ENCODE measurements around the gene RAMAC.

GRCh38 chr15:82960766-82961165 lies 25.2 kb upstream of the RAMAC start:
- TF ChIP-seq TAF1 (IDR thresholded peaks at IDR 0.05; ENCODE audit: low read depth) (no peak), CREB1 (IDR thresholded peaks at IDR 0.05; ENCODE audit: low read depth) (no peak), CEBPB (IDR thresholded peaks at IDR 0.05) (no peak), EGR1 (IDR thresholded peaks at IDR 0.05) (no peak), RAD21 (IDR thresholded peaks at IDR 0.05; ENCODE audit: low read depth) (no peak), TCF12 (IDR thresholded peaks at IDR 0.05; ENCODE audit: low read depth) (no peak), EP300 (IDR thresholded peaks at IDR 0.05; ENCODE audit: borderline replicate concordance) (no peak), FOXM1 (IDR thresholded peaks at IDR 0.05; ENCODE audit: borderline replicate concordance, low read depth) (no peak), ZBTB7A (IDR thresholded peaks at IDR 0.05; ENCODE audit: low read depth) (no peak), NFIC (IDR thresholded peaks at IDR 0.05) (no peak)
- TF ChIP-seq, protein P1, sequence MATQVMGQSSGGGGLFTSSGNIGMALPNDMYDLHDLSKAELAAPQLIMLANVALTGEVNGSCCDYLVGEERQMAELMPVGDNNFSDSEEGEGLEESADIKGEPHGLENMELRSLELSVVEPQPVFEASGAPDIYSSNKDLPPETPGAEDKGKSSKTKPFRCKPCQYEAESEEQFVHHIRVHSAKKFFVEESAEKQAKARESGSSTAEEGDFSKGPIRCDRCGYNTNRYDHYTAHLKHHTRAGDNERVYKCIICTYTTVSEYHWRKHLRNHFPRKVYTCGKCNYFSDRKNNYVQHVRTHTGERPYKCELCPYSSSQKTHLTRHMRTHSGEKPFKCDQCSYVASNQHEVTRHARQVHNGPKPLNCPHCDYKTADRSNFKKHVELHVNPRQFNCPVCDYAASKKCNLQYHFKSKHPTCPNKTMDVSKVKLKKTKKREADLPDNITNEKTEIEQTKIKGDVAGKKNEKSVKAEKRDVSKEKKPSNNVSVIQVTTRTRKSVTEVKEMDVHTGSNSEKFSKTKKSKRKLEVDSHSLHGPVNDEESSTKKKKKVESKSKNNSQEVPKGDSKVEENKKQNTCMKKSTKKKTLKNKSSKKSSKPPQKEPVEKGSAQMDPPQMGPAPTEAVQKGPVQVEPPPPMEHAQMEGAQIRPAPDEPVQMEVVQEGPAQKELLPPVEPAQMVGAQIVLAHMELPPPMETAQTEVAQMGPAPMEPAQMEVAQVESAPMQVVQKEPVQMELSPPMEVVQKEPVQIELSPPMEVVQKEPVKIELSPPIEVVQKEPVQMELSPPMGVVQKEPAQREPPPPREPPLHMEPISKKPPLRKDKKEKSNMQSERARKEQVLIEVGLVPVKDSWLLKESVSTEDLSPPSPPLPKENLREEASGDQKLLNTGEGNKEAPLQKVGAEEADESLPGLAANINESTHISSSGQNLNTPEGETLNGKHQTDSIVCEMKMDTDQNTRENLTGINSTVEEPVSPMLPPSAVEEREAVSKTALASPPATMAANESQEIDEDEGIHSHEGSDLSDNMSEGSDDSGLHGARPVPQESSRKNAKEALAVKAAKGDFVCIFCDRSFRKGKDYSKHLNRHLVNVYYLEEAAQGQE (IDR thresholded peaks at IDR 0.05; ENCODE audit: low read depth): no peak
- TF ChIP-seq, protein P2, sequence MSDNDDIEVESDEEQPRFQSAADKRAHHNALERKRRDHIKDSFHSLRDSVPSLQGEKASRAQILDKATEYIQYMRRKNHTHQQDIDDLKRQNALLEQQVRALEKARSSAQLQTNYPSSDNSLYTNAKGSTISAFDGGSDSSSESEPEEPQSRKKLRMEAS (IDR thresholded peaks at IDR 0.05): no peak

All from Ishikawa (cell line).